OCI-LY3 (cell line): ENCODE data around the gene NOS1AP.

Source experiments
- H2AFZ ChIP-seq: fragments of 200-600, 300-600 bp; shearing (Covaris generic); 2 replicates; pipeline ENCODE4 v1.6.0; 2014; ENCODE audit warnings: antibody characterized with exemption, low read depth, low read length
- H3K27ac ChIP-seq: fragments of 200-600, 300-600 bp; sonication (generic); 2 replicates; pipeline ENCODE4 v1.5.1; 2014; ENCODE audit warnings: mild to moderate bottlenecking, low read length, moderate library complexity, mixed read lengths
- H3K27me3 ChIP-seq: fragments of 200-600, 300-600 bp; sonication (generic); 2 replicates; pipeline ENCODE4 v1.6.1; 2014; ENCODE audit warnings: low read depth, low read length, mixed read lengths
- H3K36me3 ChIP-seq: fragments of 200-600, 300-600 bp; sonication (generic); replicated peaks from 2 replicates; pipeline ENCODE3; 2014; ENCODE audit warnings: low read depth, low read length, mixed read lengths
- H3K4me1 ChIP-seq: fragments of 300-600, 200-600 bp; sonication (generic); 2 replicates; pipeline ENCODE4 v1.6.1; 2014; ENCODE audit warnings: low read length, mixed read lengths
- H3K4me2 ChIP-seq: fragments of 200-600, 300-600 bp; sonication (generic); 2 replicates; pipeline ENCODE4 v1.6.1; 2014; ENCODE audit warnings: low read length, mixed read lengths
- H3K4me3 ChIP-seq: fragments of 300-600, 200-600 bp; sonication (generic); 2 replicates; pipeline ENCODE4 v1.5.1; 2014; ENCODE audit warnings: antibody characterized with exemption, mild to moderate bottlenecking, low read length, moderate library complexity
- H3K79me2 ChIP-seq: fragments of 300-600, 200-600 bp; shearing (Covaris generic); 2 replicates; pipeline ENCODE4 v1.6.1; 2014; ENCODE audit warnings: mild to moderate bottlenecking, low read length, mixed read lengths
- H3K9ac ChIP-seq: fragments of 300-600, 200-600 bp; shearing (Covaris generic); 2 replicates; pipeline ENCODE4 v1.6.0; 2014; ENCODE audit warnings: mild to moderate bottlenecking, low read length, moderate library complexity
- H3K9me3 ChIP-seq: fragments of 200-600, 300-600 bp; shearing (Covaris generic); 2 replicates; pipeline ENCODE4 v1.6.1; 2014; ENCODE audit warnings: low read length, mixed read lengths; ENCODE audit not compliant: insufficient read depth
- H4K20me1 ChIP-seq: fragments of 200-600, 300-600 bp; sonication (generic); 2 replicates; pipeline ENCODE4 v1.6.1; 2016; ENCODE audit warnings: low read length, mixed read lengths; ENCODE audit not compliant: insufficient read depth
- CTCF ChIP-seq: fragments of 200-600, 300-600 bp; sonication (generic); IDR thresholded peaks from 2 replicates; pipeline ENCODE4 v1.5.1; 2014; ENCODE audit warnings: antibody characterized with exemption, low read length, low read depth
- EZH2phosphoT487 ChIP-seq: fragments of 200-600 bp; shearing (Covaris generic); IDR thresholded peaks from 2 replicates; pipeline ENCODE4 v1.6.1; 2018; ENCODE audit warnings: antibody characterized with exemption, mixed run types, low read depth

The NOS1AP gene

DNA sequence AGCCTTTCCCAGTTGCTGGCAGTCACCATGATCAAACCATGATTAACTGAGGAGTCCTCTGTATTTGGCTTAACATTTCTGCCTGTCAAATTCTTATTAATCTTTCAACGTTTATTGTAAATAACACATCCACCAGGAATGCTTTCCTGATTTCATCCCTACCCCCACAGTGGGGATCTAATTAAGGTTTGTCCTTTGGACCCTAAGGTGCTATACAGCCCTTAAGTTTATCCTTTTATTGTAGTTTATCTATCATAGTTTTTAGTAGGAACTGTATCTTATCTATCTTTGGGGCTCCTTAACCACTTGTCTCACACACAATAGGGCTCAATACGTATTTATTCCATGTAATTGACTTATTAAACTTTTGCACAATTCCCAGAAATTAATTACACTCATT is 246.2 kb downstream of the NOS1AP start:
- Histone ChIP-seq H3K36me3 (no peaks in the 10 kb centered on the region), H3K9ac (no peak overlapping the region), H3K79me2 (no peaks in the 10 kb centered on the region), H3K27me3 (peaks cover 25% of the 10 kb centered on the region), H3K4me2 (no peak overlapping the region), H3K9me3 (no peaks in the 10 kb centered on the region), H4K20me1 (no peaks in the 10 kb centered on the region), H3K27ac (no peak overlapping the region), H3K4me1 (peaks cover 6% of the 10 kb centered on the region), H3K4me3 (no peak overlapping the region), H2AFZ (no peak overlapping the region)
- TF ChIP-seq EZH2phosphoT487 (no peak), CTCF (no peak)

DNA sequence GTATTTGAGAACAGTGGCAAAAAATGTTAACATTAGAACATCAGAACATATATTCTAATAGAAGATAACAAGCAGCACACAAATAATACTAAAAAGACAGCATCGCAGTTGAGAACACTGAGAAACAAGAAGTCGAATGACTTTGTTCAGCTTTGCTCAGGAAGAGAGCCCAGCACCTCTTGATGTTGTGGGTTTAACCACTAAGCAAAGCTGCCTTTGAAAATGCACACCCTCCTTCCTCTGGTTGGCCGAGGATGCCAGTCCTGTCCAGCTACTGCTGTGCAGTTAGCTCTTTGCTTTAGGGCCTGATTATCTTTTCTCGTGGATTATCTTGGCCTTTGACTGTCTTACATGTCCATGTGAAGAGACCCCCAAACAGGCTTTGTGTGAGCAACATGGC is 246.7 kb downstream of the NOS1AP start:
- Histone ChIP-seq H3K36me3 (no peaks in the 10 kb centered on the region), H3K9me3 (no peaks in the 10 kb centered on the region), H3K9ac (no peak overlapping the region), H3K79me2 (no peaks in the 10 kb centered on the region), H4K20me1 (no peaks in the 10 kb centered on the region), H2AFZ (no peak overlapping the region), H3K4me3 (no peak overlapping the region), H3K4me1 (peaks cover 1% of the 10 kb centered on the region; the same call in 1 of the 2 replicates), H3K27ac (no peak overlapping the region), H3K4me2 (no peak overlapping the region), H3K27me3 (peaks cover 22% of the 10 kb centered on the region)
- TF ChIP-seq CTCF (no peak), EZH2phosphoT487 (no peak)

- TF ChIP-seq EZH2phosphoT487, result no peak
- no peak for TF ChIP-seq CTCF
- Histone ChIP-seq H3K9ac (no peak overlapping the region), H3K27ac (no peak overlapping the region), H3K4me3 (no peak overlapping the region), H2AFZ (no peak overlapping the region), H3K9me3 (no peaks in the 10 kb centered on the region), H3K4me1 (no peaks in the 10 kb centered on the region), H3K36me3 (no peaks in the 10 kb centered on the region), H3K4me2 (no peak overlapping the region), H3K79me2 (no peaks in the 10 kb centered on the region), H4K20me1 (no peaks in the 10 kb centered on the region), H3K27me3 (peaks cover 30% of the 10 kb centered on the region)
Measured at GRCh38 chr1:162317621-162318020, 248.1 kb downstream of the NOS1AP start.

DNA sequence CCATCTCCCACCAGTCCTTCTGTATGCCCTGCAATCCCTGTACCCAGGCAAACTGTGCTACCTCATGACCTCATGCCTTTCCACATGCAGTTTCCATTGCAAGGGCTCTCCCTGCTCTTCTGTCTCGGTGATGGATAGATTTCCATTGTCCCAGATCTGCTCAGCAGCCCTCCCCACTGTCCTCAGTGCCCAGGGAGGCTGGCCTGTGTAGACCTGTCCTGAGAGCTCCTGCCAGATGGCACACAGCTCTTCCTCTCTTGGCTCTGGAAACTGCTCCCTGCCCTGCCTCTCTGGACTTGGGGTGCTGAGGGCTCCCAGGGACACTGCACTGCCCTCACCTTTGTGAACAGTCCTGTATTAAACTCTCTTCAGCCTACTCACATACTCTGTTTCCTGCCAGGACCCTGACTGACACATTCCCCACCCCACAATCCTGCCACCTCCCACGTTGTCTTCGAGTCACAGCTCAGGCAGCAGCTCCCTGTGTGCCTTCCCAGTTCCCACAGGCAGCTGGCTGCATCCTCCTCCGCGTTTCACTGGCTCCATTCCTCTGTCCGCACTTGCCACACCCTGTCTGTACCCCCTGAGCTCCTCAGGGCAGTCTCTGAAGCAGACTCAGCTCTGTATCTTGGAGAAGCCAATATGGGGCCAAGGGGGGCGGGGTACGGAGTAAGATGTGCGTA is 250.1 kb downstream of the NOS1AP start:
- Histone ChIP-seq H3K4me2 (no peak overlapping the region), H4K20me1 (no peaks in the 10 kb centered on the region), H3K36me3 (no peaks in the 10 kb centered on the region), H3K9ac (no peak overlapping the region), H3K27me3 (peaks cover 30% of the 10 kb centered on the region), H3K4me1 (no peaks in the 10 kb centered on the region), H3K4me3 (no peak overlapping the region), H3K9me3 (no peaks in the 10 kb centered on the region), H3K27ac (no peak overlapping the region), H3K79me2 (no peaks in the 10 kb centered on the region), H2AFZ (no peak overlapping the region)
- TF ChIP-seq CTCF (no peak), EZH2phosphoT487 (no peak)
